ENCODE results near the gene CORO2B.

GRCh38 chr15:68694111-68694510 is 115.3 kb downstream of the CORO2B start:
- TF ChIP-seq CTCF (IDR thresholded peaks at IDR 0.05) (no peak), GABPA (IDR thresholded peaks at IDR 0.05; ENCODE audit: low read depth) (no peak), REST (IDR thresholded peaks at IDR 0.05; ENCODE audit: low read depth, low read length) (no peak), RAD21 (IDR thresholded peaks at IDR 0.05; ENCODE audit: low read length) (no peak), POLR2AphosphoS5 (IDR thresholded peaks at IDR 0.05; ENCODE audit: low read depth, low read length) (no peak)
